HEK293 (cell line): ENCODE measurements around the gene ASTN2.

Experiments
- KLF10 ChIP-seq: fragments of 450-650 bp; IDR thresholded peaks from 2 replicates; pipeline ENCODE4 v1.5.1; 2018; ENCODE audit warnings: missing biosample characterization, mild to moderate bottlenecking, missing genetic modification characterization
- REPIN1 ChIP-seq: fragments of 450-650 bp; formaldehyde crosslinking; IDR thresholded peaks from 2 replicates; pipeline ENCODE4 v1.5.1; 2017; ENCODE audit warnings: missing biosample characterization, missing genetic modification characterization, low read depth
- SP2 ChIP-seq: fragments of 450-650 bp; formaldehyde crosslinking; IDR thresholded peaks from 2 replicates; pipeline ENCODE4 v1.5.1; 2016; ENCODE audit warnings: missing biosample characterization, missing genetic modification characterization
- ZNF2 ChIP-seq: fragments of 450-650 bp; formaldehyde crosslinking; IDR thresholded peaks from 2 replicates; pipeline ENCODE4 v1.5.1; 2016; ENCODE audit warnings: missing biosample characterization, missing genetic modification characterization
- ZNF473 ChIP-seq: fragments of 450-650 bp; formaldehyde crosslinking; IDR thresholded peaks from 2 replicates; pipeline ENCODE4 v1.5.1; 2017; ENCODE audit warnings: missing biosample characterization, missing genetic modification characterization
- ZNF530 ChIP-seq: fragments of 450-650 bp; formaldehyde crosslinking; IDR thresholded peaks from 2 replicates; pipeline ENCODE4 v1.5.1; 2016; ENCODE audit warnings: low read depth, missing biosample characterization, missing genetic modification characterization
- TF ChIP-seq, protein P1 (sequence below): fragments of 450-650 bp; formaldehyde crosslinking; IDR thresholded peaks from 2 replicates; pipeline ENCODE4 v1.5.1; 2016; ENCODE audit warnings: missing biosample characterization, missing genetic modification characterization

DNA sequence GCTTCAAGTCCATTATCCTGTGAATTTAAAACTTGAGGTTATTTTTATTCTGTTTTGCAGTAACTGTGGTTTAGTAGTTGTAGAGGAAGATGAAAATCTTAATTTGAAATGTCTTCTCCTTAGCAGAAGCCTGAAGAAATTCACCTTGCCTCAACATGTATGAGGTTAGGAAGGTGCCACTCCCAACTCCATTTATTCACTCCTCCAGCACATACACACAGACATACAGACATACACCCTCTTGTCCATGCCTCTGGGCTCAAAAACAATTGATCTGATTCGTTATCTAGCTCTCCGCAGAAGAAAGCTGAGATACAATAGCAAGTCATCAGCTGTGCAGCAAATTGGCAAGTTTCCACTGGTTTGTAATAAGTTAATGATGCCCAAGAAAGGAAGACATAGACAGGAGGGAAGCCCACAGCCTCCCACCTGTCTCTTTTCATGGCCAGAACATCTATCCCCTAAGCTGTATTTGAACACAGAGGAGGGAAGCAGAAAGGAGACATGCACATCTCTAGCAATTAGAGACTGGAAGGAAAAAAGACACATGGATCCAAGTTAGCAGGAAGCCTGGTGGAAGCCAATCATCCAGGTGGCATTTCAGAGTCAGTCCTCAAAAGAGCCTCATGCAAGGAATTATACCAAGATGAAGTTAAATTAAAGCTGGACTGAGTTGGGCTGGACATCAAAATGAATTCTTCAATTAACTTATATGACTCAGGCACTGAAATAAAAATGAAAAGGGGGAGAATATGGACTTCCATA, 257.9 kb downstream of the ASTN2 start:
- TF ChIP-seq ZNF473 (no peak), REPIN1 (tag by site-specific recombination) (no peak), KLF10 (no peak), ZNF2 (tag by site-specific recombination) (no peak), ZNF530 (tag by site-specific recombination) (no peak), SP2 (tag by site-specific recombination) (no peak)
- TF ChIP-seq, protein P1, sequence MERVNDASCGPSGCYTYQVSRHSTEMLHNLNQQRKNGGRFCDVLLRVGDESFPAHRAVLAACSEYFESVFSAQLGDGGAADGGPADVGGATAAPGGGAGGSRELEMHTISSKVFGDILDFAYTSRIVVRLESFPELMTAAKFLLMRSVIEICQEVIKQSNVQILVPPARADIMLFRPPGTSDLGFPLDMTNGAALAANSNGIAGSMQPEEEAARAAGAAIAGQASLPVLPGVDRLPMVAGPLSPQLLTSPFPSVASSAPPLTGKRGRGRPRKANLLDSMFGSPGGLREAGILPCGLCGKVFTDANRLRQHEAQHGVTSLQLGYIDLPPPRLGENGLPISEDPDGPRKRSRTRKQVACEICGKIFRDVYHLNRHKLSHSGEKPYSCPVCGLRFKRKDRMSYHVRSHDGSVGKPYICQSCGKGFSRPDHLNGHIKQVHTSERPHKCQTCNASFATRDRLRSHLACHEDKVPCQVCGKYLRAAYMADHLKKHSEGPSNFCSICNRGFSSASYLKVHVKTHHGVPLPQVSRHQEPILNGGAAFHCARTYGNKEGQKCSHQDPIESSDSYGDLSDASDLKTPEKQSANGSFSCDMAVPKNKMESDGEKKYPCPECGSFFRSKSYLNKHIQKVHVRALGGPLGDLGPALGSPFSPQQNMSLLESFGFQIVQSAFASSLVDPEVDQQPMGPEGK, result no peak
